Measurements from ENCODE around the gene LINC00237.

DNA sequence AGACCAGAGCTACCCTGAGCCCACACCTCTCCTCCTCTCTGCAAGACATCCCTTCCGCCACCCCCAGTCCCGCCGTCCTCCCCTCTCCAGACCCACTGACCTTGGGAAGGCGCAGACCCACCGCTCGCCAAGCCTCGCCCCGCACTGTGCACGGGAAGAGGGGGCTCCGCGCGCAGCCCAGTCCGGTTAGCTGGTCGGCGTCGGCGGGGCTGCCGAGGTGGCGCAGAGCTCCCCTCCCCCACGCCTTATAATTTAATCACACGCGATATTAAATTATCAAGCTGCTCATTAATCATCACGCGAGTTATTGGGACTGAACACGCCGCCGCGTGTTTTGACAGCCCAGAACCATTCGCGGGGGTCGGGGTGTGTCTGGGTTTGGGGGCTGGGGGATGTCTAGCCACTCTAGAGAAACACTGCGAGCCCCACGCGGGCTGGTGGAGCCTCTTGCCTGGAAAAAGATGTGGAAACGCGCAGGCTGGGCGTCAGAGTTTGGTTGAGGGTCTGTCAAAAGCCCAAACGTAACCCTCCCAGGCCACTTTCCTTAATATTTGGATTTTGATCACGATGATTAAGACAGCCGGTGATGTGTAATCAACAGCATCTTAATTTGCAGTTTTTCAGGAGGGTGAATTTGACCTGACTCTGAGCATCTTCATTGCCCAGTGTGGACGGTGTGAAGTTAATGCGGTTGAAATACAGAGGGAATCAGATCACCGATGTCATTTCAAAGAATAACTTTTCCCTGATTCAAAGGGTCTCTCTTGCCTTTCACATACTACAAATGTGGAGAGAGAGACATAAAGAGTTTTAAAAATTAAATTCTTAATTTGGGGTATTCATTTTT is at the start of gene LINC00237:
- no peak for TF ChIP-seq POLR2A (IDR thresholded peaks at IDR 0.05)
- TF ChIP-seq, protein P1, sequence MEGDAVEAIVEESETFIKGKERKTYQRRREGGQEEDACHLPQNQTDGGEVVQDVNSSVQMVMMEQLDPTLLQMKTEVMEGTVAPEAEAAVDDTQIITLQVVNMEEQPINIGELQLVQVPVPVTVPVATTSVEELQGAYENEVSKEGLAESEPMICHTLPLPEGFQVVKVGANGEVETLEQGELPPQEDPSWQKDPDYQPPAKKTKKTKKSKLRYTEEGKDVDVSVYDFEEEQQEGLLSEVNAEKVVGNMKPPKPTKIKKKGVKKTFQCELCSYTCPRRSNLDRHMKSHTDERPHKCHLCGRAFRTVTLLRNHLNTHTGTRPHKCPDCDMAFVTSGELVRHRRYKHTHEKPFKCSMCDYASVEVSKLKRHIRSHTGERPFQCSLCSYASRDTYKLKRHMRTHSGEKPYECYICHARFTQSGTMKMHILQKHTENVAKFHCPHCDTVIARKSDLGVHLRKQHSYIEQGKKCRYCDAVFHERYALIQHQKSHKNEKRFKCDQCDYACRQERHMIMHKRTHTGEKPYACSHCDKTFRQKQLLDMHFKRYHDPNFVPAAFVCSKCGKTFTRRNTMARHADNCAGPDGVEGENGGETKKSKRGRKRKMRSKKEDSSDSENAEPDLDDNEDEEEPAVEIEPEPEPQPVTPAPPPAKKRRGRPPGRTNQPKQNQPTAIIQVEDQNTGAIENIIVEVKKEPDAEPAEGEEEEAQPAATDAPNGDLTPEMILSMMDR (IDR thresholded peaks at IDR 0.05): no peak
